OCI-M1 (cell line): ENCODE results near the gene DPP6.

Experiments used
- DNase-seq: peaks from one replicate; lab custom pipeline; 2025; lab: John Stamatoyannopoulos, UW

Gene DPP6

GRCh38 chr7:154412105-154412504, 359.9 kb downstream of the DPP6 start:
- DNase-seq = no peak

DNA sequence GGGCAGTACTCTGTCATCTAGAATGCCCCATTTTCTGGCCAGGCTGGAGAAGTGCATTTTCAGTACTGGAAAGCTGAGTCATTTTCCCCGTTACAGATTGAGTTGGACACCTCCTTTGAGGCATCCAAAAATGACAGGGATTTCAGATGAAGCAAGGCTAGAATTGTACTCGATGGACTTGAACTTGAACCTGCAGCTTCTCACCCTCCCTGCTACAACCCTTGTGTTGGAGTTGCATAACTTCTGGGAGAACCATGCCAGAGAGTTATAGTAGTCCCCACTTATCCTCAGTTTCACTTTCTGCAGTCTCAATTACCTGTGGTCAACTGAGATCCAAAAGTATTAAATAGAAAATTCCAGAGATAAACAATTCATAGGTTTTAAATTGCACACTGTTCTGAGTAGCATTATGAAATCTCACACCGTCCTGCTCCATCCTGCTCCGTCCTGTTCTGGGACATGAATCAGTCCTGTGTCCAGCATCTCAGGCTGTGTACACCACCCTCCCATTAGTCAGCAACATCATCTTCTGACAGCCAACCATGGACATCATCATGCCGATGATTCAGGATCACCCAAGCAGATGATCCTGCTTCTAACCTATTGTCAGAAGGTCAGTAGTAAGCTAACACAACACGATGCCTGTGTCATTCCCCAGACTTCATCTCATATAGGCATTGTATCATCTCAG, 363.7 kb downstream of the DPP6 start:
- no peak for DNase-seq

- no peak for DNase-seq
These were observed 364.5 kb downstream of the DPP6 start for GRCh38 chr7:154416714-154417113.

- DNase-seq = no peak
These were observed 367.1 kb downstream of the DPP6 start for GRCh38 chr7:154419344-154419743.

DNA sequence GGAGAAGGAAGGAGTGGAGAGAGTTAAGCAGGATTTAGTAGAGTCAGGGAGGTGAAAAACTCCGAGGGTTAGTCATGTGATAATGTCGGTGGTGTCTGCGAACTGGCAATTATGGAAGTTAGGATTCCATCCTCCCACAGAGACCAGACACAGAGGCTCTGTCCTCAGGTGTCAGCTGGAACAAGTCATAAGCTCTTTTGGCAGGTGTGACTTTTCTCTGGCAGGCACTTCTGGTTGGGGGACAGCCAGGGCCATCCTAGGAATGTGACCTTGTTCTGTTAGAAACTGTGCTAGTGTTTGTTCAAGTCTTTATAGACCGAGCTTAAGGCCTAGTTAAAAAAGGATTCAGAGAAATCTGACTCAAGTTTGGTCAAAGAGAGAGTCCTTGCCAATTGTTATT, 371.0 kb downstream of the DPP6 start:
- DNase-seq = no peak

DNA sequence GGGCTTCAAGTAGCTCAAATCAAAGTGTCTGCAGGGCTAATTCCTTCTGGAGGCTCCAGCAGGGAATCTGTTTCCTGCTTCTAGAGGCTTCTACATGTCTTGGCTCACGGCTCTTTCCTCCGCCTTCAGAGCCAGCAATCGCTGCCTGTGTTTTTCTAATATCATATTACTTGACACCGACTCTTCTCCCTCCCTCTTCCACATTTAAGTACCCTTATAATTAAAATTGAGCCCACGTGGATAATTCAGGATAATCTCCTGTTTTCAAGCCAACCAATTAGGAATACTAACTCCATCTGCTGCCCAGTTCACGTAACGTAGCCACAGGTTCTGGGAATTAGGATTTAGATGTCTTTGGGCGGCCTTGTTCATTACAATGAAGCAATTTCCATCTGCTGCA, 372.2 kb downstream of the DPP6 start:
- DNase-seq = no peak

DNA sequence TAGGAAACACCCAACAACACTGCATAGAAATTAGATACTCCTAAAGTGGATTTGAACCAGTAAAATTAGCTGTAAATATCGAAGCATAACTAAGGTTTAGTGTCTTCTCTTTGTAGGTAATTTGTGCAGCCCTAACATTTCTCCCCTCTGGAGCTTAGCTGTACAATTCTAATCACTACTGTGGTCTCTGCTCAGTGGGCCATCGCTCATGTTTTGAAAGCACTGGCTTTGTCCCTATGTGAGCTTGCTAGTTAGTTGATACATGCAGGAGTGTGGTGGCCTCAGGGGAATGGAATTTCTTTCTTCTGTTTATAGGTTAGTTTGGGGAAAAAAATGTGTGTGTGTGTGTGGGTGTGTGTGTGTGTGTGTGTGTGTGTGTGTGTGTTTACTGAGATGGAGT, 373.1 kb downstream of the DPP6 start:
- DNase-seq = no peak

DNA sequence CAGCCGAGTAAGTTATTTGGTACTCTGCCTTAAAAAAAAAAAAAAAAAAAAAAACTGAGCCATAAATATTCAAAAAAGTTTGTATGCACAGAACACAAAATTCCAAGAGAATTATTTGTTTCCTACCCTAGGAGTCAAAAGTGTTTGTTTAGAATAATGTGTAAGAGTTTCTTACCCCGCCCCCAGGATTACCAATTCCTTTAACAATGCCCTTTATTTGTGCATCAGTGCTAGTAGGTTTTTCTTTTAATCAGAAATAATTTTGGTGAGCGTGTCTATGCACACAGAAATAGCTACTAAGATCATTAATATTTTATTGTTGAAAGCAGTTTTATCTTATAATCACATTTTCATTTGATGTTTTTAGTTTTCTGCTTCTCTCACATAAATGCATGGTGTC, 374.6 kb downstream of the DPP6 start:
- no peak for DNase-seq

GRCh38 chr7:154427533-154427932, 375.3 kb downstream of the DPP6 start:
- DNase-seq = no peak

GRCh38 chr7:154429666-154430404, 377.6 kb downstream of the DPP6 start:
- no peak for DNase-seq

DNA sequence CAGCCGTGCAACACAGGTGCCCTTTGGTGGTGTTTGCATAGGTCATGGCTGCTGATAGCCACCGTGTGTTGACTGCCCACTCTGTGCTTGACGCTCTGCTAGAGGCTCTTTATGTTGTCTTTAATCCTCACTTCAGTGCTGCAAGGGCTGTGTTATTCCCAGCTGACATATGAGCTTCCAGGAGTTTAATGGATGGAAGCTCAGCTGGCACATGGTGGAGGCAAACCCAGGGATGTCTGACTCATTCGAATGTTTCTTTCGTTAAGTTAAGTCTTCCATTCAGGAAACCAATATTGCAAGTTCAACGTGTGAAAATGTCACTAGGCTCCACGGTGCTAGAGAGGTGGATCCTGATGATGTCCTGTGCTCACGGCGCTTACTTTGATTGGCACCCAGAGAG, 378.4 kb downstream of the DPP6 start:
- no peak for DNase-seq

- no peak for DNase-seq
These were observed 378.8 kb downstream of the DPP6 start for GRCh38 chr7:154431045-154431444.

- no peak for DNase-seq
These were observed 381.7 kb downstream of the DPP6 start for GRCh38 chr7:154433632-154434598.

DNA sequence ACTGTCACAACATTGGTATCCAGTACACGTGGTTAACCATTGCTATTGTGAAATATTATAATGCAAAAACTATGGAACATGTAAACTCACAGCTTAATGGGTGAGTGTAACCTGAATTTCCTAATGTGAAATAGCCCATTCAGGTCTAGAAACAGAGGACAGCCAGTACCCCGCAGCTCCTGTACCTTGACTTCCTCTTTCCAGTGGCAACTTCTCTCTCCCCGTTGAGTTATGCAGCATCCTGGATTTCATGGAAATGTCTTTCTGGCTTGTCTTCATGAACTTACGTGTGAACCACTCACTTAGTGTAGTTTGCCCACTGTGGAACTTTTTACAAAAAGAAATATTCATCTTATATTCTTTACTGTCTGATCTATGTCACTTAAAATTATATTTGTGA, 384.4 kb downstream of the DPP6 start:
- no peak for DNase-seq

DNA sequence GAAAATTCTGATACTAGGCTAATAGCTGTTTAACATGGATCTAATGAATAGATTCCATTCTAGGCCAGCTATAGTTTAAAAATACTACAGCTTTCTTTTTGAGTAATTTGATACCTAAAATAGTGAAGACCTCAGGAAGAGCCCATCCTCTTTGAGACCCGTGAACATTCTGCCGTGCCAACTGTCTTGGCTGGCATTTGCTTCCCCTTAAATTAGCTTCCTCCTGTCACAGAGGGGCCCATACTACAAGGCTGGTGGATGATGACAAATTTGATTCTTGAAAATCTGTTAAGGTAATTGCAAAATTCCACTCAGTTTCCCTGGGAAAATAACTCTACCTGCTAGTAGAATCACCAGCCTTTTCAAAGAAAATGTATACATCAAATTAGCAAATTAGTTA, 385.0 kb downstream of the DPP6 start:
- DNase-seq = no peak

- no peak for DNase-seq
These were observed 386.6 kb downstream of the DPP6 start for GRCh38 chr7:154438571-154439367.

- no peak for DNase-seq
These were observed 387.9 kb downstream of the DPP6 start for GRCh38 chr7:154440058-154440457.

DNA sequence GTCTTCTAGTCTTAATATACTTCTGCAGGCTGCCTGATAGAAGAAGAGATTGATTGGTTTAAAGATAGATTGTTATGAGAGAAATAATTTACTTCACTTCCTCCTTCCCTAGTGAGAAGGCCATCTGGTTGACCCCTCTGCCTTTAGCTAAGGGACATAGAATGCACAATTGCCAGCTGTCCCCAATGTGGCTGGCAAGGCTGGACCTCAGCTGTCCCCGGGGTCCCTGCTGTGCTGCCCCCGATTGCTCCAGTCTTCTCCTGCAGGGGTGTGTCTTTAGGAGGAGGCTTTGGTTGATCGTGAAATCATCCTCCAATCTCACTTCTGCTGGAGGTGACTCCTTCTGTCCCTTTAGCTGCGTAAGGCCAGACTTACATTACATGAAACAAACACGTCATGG, 388.5 kb downstream of the DPP6 start:
- DNase-seq = no peak

DNA sequence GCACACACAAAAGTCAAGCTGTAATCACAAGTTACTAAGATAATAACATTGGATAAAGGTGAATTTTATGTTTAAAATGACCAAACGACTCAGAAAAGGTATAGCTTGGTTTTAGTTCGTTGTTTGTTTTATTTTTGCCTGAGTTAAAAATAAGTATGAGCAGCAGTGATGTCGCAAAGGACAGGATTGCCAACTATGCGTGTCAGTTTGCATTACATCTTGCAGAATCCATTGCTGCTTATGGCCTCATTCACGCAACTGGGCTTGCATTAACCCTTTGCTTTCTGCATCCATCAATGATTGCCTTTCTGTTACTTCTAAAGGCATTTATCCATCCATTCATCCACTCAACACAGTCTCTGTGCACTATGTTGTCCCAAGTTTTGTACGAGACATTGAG, 389.6 kb downstream of the DPP6 start:
- DNase-seq = no peak

- no peak for DNase-seq
These were observed 390.7 kb downstream of the DPP6 start for GRCh38 chr7:154442939-154443338.

GRCh38 chr7:154450451-154450850, 398.3 kb downstream of the DPP6 start:
- no peak for DNase-seq
